NAMALWA (cell line): ENCODE data around the gene TMEM201.

Experiments used
- DNase-seq: peaks from one replicate; pipeline ENCODE4 v3.0.0-alpha.2; 2015; ENCODE audit warnings: low spot score

The TMEM201 gene

GRCh38 chr1:9600861-9601834, 12.4 kb downstream of the TMEM201 start:
- DNase-seq = no peak

- DNase-seq = no peak
These were observed 13.5 kb downstream of the TMEM201 start for GRCh38 chr1:9601942-9602793.

- DNase-seq = no peak
These were observed 14.1 kb downstream of the TMEM201 start for GRCh38 chr1:9602794-9603167.

- DNase-seq = no peak
These were observed 14.6 kb downstream of the TMEM201 start for GRCh38 chr1:9603307-9603706.

- DNase-seq = no peak
These were observed 15.3 kb downstream of the TMEM201 start for GRCh38 chr1:9603766-9604753.

- no peak for DNase-seq
These were observed 16.1 kb downstream of the TMEM201 start for GRCh38 chr1:9604836-9605235.

GRCh38 chr1:9605946-9606455, 17.3 kb downstream of the TMEM201 start:
- DNase-seq = no peak

GRCh38 chr1:9606458-9606857, 17.7 kb downstream of the TMEM201 start:
- DNase-seq = no peak

GRCh38 chr1:9606948-9607347, 18.2 kb downstream of the TMEM201 start:
- no peak for DNase-seq

GRCh38 chr1:9607352-9607751, 18.6 kb downstream of the TMEM201 start:
- no peak for DNase-seq

GRCh38 chr1:9609998-9610397, 21.3 kb downstream of the TMEM201 start:
- no peak for DNase-seq

- DNase-seq = no peak
These were observed 21.8 kb downstream of the TMEM201 start for GRCh38 chr1:9610548-9610947.

- DNase-seq = no peak
These were observed 23.0 kb downstream of the TMEM201 start for GRCh38 chr1:9611716-9612115.

- DNase-seq = no peak
These were observed 23.6 kb downstream of the TMEM201 start for GRCh38 chr1:9612162-9612845.

GRCh38 chr1:9612871-9613624, 24.3 kb downstream of the TMEM201 start:
- no peak for DNase-seq

- DNase-seq = no peak
These were observed 25.1 kb downstream of the TMEM201 start for GRCh38 chr1:9613625-9614299.

- DNase-seq = peak; percentile 82
These were observed 26.8 kb downstream of the TMEM201 start for GRCh38 chr1:9615316-9616063.

- no peak for DNase-seq
These were observed 30.4 kb downstream of the TMEM201 start for GRCh38 chr1:9618909-9619679.
